Stimulated activated CD8-positive, alpha-beta memory T cell treated with anti-CD3 and anti-CD28 coated beads, Interleukin-12 subunit alpha, Interleukin-12 subunit beta, amount 100 ng/mL, for 24 hours (primary cell): ENCODE data around the gene ZNF451.

Experiments used
- DNase-seq: peaks from one replicate; pipeline ENCODE4 v3.0.0-alpha.2; 2020; ENCODE audit errors: extremely low read depth

Gene ZNF451

GRCh38 chr6:57207872-57208271 lies 117.9 kb downstream of the ZNF451 start:
- no peak for DNase-seq

- no peak for DNase-seq
Observed at GRCh38 chr6:57209030-57209429, 119.0 kb downstream of the ZNF451 start.

- DNase-seq, result no peak
Observed at GRCh38 chr6:57210060-57210459, 120.1 kb downstream of the ZNF451 start.

- no peak for DNase-seq
Observed at GRCh38 chr6:57215260-57215659, 125.3 kb downstream of the ZNF451 start.

- DNase-seq, result no peak
Observed at GRCh38 chr6:57216235-57217101, 126.5 kb downstream of the ZNF451 start.

- no peak for DNase-seq
Observed at GRCh38 chr6:57217270-57217669, 127.3 kb downstream of the ZNF451 start.
